SHP77 (cell line): ENCODE data around the gene AHI1.
A peak's percentile ranks its signal among the peaks of the same experiment; 100 is the strongest.

Experiments used
- DNase-seq, 2 experiments: peaks; one replicate each; lab custom pipeline; 2025; lab: John Stamatoyannopoulos, UW

The AHI1 gene

DNA sequence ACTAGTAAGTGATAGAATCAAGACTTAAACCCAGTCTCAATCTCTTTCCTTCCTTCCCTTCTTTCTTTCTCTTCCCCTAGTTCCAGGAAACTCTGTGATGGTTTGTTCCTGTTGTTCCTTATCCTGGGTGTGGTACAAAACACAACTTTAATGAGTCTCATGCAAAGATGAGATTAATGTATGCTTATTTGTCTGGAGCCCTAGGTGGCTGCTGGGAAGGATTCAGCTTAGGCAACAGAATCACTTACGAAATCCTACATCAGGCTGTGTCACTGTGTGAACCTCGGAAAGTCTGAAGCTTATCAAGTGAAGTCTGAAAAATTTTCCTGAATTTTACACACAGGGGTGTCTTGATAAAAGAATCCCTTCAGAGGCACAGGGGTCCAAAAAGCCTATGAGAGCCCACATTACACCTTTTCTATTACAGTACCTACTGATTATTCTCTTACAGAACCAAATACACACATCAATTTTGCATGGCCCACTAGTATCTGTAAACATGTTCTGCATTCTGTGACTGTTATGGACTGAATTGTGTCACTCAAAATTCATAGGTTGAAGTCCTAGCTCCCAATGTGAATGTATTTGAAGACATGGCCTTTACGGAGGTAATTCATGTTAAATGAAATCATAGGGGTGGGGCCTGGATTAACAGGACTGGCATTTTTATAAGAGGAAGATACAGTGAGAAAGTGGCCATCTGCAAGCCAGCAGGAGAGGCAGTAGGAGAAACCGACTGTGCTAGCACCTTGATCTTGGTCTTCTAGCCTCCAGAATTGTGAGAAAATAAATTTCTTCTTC lies 171.7 kb downstream of the AHI1 start:
- DNase-seq, result no peak

DNA sequence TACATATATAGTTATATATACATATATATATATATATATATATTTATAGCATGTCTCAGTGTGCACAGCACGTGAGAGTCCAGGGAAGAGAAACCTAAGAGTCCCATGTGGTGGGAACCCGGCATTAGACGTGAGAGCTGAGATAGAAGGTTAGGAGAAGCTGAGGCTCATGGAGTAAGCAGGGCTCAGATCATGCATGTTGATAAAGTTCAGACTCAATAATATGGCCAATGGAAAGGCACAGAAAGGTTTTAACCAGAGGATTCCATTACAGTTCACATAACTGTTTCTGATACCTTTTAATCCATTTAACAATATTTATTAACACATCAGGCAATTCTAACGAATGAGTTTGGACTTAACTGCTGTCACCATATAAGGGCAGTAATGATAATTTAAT lies 173.0 kb downstream of the AHI1 start:
- no peak for DNase-seq

DNA sequence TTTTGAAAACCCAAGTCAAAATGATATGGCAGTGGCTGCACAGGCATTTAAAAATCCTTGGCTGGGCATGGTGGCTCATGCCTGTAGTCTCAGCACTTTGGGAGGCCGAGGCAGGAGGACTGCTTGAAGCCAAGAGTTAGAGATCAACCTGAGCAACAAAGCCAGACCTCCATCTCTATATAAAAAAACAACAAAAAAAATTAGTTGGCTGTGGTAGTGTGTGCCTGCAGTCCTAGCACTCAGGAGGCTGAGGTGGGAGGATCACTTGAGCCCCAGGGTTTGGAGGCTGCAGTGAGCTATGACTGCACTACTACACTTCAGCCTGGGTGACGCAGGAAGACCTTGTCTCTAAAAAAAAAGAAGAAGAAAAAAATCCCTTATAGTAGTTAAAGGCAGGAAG lies 173.6 kb downstream of the AHI1 start:
- no peak for DNase-seq

DNA sequence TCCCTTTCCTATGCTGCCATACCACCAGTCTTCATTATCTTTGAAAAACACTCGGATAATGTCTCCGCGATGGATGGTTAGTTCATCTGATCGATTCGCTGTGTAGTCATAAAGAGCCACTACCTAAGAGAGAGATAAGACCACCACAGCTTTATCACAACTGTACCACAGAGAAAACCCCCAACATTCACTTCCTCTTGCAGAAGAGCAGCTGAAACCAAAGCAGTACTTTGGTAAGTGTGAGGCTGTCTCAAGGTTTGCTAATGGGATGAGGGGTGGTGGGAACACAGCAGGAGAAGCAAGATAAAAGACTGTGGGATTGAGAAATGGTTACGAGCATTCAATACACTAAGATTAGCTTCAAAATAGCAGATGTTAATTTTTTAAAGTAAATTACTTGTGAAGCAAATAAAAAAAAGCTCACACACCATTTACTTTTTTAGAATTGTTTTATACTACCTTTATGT lies 174.3 kb downstream of the AHI1 start:
- no peak for DNase-seq

DNA sequence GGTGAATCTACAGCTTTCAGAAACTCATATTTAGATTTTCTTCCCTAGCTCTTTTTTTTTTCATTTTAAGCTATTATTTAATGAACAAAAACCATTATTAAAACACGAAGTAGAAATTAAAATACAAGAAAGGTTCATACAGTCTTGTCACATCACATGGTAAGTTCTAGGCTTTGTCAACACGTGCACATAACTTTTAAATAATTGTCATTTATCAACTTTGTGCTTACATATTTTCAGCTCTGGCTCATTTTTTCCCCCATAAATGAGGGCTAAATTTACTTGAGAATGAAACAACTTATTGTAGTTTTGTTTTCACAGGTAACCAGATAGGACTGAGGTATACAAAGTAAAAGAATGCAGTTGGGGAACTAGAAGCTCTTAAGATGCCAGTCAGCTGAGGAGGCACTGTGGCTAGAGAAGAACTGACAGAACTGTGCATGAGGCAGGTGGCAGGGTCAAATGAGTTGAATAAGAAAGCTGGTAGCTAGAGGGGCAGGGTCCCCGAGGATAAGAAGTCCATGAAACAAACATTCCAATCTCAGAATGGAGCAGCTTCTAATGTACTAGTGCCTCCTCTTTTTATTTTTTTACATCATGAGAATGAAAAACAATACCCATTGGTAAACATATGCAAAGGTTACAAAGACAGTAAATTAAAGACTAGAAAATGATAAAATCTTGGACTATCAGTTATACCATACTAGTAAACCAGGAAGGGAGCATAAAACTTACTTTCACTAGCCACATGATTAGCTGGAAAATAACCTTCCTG lies 174.9 kb downstream of the AHI1 start:
- DNase-seq, result no peak

DNA sequence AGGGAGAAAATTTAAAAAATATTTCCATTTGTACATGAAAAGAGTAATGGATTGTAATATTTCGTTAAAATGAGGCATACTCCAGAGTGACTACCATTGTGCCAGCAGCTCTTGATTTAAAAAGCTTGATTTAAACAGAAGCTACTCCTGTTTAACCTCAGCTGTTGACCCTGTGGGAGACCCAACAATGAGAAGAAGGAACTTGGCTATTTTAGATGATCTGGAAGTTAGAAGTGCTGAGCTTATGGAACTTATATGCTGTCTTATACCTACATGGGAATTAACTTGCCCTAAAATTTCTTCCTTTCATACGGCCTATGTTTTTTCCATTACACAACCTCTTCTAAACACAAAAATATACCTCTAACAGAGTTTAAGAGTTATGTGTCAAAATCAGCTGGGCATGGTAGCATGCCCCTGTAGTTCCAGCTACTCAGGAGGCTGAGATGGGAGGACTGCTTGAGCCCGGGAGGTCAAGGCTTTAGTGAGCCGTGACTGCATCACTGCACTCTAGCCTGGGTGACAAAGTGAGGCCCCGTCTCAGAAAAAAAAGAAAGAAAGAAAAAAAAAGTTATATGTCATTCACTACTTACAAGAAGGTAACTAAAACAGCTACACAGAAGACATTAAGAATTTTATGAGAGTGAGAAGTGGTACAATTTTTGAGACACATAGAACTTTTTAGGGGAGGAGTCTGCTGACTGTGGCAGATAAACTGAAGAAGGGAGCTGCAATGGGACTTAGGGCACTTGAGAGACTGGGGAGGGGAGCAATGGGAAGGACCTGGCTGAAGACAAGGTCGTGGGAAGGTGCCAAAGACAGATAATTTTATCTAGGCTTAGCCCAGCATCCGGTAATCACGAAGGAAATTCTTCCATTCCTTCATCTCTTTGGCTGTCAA lies 176.6 kb downstream of the AHI1 start:
- DNase-seq, result no peak

DNA sequence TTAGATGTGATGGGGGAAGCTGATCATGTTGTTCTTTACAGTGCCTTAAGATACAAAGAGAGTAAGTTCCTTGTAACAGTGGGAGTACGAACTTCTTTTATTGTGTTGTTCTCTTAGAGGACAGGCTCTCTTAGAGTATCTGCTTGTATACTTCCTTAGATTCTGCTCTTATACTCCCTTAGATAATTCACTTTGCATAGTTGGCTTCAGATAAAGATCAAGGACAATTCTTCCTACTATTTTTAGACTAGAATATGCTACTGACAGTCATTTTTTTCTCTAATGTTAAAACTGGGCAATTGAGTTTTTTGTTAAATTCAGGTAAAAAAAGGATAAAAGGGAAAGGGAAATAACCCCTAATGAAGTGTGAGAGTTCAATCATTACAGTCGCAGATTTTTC lies 177.7 kb downstream of the AHI1 start:
- DNase-seq, result no peak

DNA sequence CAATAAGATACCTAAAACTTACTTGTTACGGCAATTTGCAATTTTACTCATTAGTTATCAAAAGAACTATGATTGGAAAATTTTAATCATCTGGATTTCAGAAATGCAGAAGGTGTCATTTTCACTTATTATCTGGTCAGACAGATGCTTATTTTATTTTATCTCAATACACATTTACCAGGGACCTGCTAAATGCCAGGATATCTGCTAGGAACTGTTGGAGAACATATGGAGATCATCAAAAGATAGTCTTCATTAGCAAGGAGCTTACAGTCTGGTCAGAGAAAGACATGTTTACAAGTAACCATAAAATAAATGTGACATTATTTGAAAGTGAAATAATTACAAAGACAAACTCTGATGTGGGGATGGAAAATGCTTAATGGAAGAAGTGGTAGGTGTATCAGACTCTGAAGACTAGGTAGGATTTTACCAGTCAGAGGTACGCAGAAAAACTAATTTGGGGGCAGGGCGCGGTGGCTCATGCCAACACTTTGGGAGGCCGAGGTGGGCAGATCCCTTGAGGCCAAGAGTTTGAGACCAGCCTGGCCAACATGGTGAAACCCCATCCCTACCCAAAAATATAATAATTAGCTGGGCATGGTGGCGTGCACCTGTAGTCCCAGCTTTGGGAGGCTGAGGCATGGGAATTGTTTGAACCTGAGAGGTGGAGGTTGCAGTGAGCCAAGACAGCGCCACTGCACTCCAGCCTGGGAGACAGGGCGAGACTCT lies 178.6 kb downstream of the AHI1 start:
- no peak for DNase-seq

DNA sequence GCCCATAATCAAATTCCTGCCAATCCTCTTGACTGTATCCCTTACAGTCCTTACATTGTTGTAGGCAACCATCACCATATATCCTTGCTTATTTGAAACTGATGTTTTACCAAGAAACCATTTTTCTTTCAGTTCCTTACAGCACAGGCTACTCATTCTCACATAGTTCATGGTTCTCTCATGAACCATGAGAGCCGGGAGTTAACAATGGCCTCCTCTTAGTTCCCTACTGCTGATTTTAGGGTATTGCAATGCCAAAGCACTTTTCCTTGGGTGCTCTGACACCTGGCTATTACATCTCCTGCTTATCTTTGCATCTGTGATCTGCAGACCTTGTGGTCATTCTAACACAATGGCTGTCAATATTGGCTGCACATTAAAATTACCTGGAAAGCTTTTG lies 183.0 kb downstream of the AHI1 start:
- DNase-seq, result no peak

DNA sequence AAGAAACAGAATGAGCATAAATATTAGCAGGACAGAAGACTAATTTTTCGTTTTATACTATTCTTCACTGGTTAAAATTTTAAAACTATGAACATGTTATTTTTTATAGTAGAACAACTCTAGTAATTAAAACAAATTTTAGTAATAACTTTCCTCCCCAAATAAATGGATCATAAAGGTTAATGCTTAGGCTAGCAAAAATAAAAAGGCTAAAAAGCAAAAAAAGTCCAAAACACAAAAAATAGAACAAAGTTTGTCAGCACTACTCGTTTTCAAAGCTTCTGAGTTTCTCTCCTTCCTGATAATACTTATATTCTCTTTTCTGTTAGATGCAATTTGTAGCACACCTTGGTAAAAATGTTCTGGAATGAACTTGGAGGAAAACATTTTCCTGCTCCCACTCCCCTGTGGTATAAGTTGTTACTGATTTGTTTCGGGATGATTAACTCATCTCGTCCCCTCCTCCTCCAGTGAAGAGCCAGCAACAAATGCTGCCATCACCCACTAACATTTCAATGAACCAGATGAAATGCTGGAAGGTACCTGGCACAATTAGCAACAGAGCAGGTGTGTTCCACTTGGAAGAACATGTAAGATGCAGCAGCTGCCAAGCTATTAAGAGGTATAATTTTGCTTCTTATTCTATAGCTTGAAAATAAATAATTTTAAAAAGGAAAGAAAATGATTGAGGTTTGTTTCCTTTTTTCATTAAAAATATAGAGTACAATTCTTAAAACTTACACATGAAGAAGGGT lies 185.9 kb downstream of the AHI1 start:
- DNase-seq, result peak; percentile 21 to 23

DNA sequence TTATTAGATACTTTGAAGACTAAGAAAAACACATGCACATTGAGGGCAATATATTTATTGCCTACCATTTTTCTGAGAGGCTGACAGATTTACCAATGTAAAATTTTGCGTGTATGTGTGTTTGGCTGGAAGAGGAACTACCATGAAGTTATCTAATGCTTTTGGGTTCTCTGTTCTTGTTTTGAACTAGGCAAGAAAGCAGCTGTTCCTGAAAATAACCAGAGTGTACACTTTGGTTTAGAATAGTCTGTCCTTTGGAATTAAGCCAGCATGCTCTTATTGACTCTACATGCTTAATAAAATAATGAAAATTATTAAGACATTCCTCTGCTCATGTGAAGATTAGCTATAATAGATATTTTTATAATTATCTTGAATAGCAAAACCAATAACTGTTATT lies 187.2 kb downstream of the AHI1 start:
- no peak for DNase-seq

DNA sequence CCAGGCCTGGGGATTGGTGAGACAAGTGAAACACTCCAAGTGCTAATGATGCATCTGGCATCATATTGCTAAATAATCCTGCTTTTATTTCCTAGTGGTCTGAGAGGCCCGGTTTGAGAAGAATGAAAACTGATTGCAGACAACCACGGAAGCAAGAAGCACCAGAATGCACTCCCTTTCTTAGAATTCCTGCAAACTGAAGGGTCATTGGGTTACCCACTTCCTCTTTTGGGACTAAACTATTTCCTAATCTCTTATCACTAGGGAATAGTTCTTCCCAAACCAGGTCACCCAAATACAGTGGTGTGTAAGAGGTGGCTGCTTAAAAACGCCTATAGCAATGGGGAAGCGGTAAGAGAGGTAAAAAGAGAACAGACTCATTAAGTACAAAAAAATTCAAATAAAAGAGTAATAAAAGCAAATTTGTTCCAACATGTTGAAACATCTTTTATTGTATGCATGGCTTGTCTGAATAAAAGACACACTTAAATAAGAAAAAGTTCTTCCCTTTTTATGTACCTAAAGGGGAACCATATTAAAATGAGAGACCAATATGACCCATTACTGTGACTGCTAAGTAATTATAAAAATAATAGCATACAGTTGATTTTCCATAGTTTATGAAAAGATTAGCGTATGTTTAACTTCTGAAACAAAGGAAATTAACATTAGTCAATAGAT lies 190.7 kb downstream of the AHI1 start:
- no peak for DNase-seq

DNA sequence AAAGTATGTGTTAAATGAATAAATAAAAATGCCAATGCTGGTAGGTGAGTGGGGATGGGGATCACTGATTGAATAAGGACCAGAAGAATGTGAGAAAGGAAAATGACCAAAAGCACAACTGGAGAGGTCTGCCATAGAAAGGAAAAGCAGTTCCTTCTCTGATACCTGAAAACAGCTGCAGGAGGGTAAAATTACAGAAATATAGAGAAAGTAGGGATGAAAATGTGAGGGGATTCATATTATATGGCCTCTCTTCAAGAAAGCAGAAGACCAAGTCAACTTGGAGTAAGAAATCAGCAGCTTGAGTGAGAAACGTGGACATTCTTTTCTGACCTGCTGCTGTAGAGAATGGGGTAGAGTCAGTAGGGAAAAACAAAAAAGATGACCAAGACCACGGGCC lies 191.4 kb downstream of the AHI1 start:
- DNase-seq, result no peak

DNA sequence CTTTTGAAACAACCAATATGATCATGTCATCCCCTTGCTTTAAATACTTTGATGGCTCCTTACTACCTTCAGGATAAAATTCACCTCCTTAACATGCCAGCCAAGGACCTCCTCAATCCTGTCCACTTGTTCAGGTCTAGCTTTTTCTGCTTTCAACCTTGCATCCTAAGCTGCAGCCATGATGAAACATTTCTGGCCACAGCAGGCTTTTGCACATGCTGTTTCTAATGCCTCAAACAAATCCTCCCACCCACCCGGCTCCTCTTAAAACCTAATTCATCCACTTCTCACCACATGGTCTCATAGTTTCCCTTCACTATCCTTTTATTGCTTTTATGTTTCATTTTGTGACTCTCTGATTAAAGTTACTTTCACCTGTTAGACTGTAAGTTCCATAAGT lies 191.9 kb downstream of the AHI1 start:
- no peak for DNase-seq

DNA sequence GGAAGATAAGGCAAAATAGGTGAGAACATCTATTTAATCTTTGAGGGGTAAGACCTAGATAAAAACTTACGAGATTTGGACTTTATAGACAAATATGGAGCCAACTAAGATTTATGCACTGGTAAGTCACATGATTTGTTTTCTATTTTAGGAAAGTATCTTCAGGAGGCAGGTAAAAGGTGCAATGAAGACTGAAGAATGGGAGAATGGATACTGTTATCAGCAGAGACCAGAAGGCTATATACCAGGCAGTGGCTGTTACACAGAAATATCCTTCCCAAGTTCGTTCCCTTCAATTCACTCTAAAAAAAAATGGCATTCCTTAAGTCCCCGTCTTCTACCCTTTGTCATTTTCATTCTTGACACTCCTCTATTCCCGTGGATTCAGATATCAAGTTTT lies 192.7 kb downstream of the AHI1 start:
- no peak for DNase-seq

DNA sequence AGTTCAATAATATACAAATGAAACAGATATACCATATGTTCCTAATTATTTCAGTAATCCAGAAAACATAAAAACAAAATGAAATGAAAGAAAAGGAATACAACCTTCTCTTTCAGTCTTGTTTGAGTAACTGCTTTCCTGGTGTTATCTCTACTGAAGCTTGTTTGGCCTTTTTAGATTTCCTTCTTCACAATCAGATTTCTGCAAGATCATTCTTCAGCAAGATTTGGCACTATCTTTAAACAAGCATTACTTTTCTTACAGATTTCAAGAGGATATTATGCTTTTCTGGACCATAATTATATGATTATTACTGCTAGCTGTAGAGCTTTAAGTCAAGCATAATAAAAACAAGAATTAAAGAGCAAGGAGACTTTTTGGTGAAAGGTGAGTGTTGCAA lies 196.2 kb downstream of the AHI1 start:
- DNase-seq, result no peak

DNA sequence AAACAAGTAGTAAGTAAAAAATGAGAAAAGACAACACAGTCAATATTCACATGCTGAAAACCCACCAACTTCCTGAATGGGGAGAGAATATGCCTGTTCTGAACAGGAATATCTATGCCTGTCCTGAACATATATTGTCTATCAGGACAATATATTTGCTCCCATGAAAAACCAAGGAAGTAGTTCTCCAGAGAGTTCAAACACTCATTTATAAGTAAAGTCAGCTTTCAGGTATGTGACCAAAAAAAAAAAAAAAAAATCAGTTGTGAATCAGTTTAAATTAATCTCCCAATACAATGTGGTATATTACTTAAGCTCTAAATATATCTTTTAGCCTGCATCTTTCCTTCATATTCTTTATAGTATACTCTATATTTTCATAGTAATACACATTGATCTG lies 197.0 kb downstream of the AHI1 start:
- DNase-seq, result no peak

DNA sequence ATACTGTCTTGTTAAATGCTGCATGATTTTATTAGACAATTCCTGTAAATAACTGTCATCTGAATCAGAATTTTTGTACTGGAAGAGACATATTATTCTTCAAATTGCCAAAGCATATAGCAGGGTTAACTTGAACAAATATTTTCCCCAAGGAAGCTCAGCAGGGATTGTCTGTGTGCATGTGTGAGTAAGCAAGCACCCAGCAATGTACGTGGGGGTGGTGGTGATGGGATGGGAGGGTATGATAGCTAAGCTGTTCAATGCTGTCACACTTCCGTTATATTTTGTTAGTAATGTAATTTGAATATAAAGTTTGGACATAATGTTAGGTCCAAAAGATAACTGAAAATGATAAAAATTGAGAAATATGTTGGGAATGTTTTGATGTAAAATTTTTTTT lies 198.3 kb downstream of the AHI1 start:
- no peak for DNase-seq

DNA sequence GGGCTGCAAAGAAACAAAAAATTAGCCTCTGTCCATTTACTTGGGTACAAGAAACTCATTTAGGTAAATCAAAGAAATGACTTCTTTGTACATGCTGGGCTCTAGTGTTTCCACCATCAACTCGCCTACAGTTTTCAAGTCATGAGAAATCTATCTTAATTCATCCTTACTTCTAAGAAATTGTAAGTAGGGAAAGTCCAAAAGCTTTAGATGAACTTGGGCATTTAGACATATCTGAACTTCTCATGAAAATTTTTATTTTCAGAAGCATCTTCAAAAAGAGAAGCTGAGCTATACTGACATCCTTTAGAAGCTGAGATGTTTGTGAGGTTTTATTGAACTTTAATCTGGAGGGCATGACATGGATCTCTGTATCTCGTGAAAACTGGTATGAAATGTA lies 199.1 kb downstream of the AHI1 start:
- DNase-seq, result no peak

DNA sequence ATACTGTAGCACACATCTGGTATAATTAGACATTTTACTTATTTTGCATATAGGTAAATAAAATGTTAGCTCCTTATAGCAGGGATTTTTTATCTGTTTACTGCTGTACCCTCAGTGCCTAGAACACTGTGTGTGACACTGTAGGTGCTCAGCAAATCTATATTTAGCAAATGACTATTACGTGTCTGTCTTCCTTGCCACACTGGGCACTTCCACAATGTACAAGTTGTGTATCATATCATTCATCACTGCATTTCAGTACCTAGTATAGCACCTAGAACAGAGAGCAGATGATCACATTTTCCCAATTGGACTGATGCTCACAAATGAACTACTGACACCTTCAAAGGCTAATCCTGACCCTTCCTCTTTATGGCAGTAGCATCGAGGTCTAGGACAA lies 200.8 kb downstream of the AHI1 start:
- no peak for DNase-seq
